Measurements from ENCODE around the gene BLOC1S1. TPM values are rescaled to one million over a fixed set of nuclear protein-coding genes. Genes with fewer than 3 reads are reported as not detected.

BLOC1S1 gene
- total and polyA plus RNA-seq, 9 of the 15 experiments (the other 6 are each of a cell fraction or from before 2014, with no cell fraction given), result 75.2 to 161 (median 98.8) TPM

GRCh38 chr12:55742719-55743405 lies 27.0 kb downstream of the BLOC1S1 start, which contains the start of gene GDF11 (continued):
- TF ChIP-seq, protein P1, sequence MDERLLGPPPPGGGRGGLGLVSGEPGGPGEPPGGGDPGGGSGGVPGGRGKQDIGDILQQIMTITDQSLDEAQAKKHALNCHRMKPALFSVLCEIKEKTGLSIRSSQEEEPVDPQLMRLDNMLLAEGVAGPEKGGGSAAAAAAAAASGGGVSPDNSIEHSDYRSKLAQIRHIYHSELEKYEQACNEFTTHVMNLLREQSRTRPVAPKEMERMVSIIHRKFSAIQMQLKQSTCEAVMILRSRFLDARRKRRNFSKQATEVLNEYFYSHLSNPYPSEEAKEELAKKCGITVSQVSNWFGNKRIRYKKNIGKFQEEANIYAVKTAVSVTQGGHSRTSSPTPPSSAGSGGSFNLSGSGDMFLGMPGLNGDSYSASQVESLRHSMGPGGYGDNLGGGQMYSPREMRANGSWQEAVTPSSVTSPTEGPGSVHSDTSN (CRISPR knock-in tag; IDR thresholded peaks at IDR 0.05; ENCODE audit: low read depth), result no peak
- TF ChIP-seq, protein P1 (tag; conservative IDR thresholded peaks at IDR 0.05; ENCODE audit: low read depth), result no peak
- TF ChIP-seq SRSF9 (IDR thresholded peaks at IDR 0.05; ENCODE audit: borderline replicate concordance, low read depth, low read length) (no peak), NFIC (IDR thresholded peaks at IDR 0.05) (peak; percentile 57), MTA1 (IDR thresholded peaks at IDR 0.05; ENCODE audit: borderline replicate concordance) (peak; percentile 87), NFYB (IDR thresholded peaks at IDR 0.05; ENCODE audit: extremely low read depth, insufficient read length) (no peak), FOXK2 (conservative IDR thresholded peaks at IDR 0.05 in 1 of 2, IDR thresholded peaks at IDR 0.05 in 1 of 2; ENCODE audit: low read depth in 2 of 2) (peak; percentile 54 to 63; a peak in 3 of 4 replicates), POLR2AphosphoS5 (IDR thresholded peaks at IDR 0.05; ENCODE audit: control insufficient read depth, insufficient read depth, low read depth, low read length) (0 out of 2 replicates have a peak, but pooled peaks have one; percentile 40), TGIF2 (CRISPR knock-in tag; IDR thresholded peaks at IDR 0.05) (no peak), CSDE1 (IDR thresholded peaks at IDR 0.05) (peak in 1 of 2 experiments; percentile 78; a peak in 3 of 4 replicates), ARID2 (IDR thresholded peaks at IDR 0.05) (peak; percentile 77), CBFA2T3 (IDR thresholded peaks at IDR 0.05) (peak; percentile 61; the same call in 1 of the 2 replicates)
- TF ChIP-seq, protein P2, sequence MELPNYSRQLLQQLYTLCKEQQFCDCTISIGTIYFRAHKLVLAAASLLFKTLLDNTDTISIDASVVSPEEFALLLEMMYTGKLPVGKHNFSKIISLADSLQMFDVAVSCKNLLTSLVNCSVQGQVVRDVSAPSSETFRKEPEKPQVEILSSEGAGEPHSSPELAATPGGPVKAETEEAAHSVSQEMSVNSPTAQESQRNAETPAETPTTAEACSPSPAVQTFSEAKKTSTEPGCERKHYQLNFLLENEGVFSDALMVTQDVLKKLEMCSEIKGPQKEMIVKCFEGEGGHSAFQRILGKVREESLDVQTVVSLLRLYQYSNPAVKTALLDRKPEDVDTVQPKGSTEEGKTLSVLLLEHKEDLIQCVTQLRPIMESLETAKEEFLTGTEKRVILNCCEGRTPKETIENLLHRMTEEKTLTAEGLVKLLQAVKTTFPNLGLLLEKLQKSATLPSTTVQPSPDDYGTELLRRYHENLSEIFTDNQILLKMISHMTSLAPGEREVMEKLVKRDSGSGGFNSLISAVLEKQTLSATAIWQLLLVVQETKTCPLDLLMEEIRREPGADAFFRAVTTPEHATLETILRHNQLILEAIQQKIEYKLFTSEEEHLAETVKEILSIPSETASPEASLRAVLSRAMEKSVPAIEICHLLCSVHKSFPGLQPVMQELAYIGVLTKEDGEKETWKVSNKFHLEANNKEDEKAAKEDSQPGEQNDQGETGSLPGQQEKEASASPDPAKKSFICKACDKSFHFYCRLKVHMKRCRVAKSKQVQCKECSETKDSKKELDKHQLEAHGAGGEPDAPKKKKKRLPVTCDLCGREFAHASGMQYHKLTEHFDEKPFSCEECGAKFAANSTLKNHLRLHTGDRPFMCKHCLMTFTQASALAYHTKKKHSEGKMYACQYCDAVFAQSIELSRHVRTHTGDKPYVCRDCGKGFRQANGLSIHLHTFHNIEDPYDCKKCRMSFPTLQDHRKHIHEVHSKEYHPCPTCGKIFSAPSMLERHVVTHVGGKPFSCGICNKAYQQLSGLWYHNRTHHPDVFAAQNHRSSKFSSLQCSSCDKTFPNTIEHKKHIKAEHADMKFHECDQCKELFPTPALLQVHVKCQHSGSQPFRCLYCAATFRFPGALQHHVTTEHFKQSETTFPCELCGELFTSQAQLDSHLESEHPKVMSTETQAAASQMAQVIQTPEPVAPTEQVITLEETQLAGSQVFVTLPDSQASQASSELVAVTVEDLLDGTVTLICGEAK (IDR thresholded peaks at IDR 0.05), result peak; percentile 67
- TF ChIP-seq, protein P2 (CRISPR knock-in tag; IDR thresholded peaks at IDR 0.05), result no peak
- TF ChIP-seq, protein P3, sequence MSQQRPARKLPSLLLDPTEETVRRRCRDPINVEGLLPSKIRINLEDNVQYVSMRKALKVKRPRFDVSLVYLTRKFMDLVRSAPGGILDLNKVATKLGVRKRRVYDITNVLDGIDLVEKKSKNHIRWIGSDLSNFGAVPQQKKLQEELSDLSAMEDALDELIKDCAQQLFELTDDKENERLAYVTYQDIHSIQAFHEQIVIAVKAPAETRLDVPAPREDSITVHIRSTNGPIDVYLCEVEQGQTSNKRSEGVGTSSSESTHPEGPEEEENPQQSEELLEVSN (IDR thresholded peaks at IDR 0.05; ENCODE audit: borderline replicate concordance in 1 of 2, extremely low read depth in 1 of 2, insufficient read depth in 1 of 2, insufficient read length in 1 of 2, low read depth in 1 of 2, low read length in 1 of 2, poor library complexity in 1 of 2, severe bottlenecking in 1 of 2), result no peak
